ENCODE data around the gene KCNK3.

The KCNK3 gene

DNA sequence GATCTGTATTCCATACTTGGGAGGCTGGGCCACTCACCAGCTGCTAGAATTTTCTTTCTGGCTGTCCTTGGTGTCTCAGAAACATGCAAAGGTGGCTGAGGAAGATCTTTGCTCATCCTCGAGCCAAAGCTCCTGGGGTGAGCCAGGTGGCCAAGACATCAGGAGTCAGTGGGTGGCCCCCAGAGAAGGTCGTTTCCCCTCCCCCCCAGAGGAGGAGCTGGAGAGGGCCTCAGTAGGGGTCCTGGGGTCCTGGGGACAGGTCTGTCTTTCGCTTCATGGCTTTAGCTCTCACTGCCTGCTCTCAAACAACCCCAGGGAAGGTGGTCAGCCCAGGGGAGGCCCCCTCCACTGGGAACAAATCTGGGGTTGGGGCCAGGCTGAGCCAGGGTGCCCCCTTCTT is 13.6 kb downstream of the KCNK3 start:
- Histone ChIP-seq H3K4me3 (ENCODE audit: low read depth, low read length) (no peak overlapping the region), H3K27me3 (ENCODE audit: insufficient read depth, low read length) (no peaks in the 10 kb centered on the region), H2AFZ (ENCODE audit: low read length, unreplicated experiment) (no peak overlapping the region), H3K27ac (ENCODE audit: low read depth, low read length) (no peak overlapping the region), H3K36me3 (ENCODE audit: insufficient read depth, low read length) (no peaks in the 10 kb centered on the region), H3K4me1 (ENCODE audit: control insufficient read depth, insufficient read depth, low read length, unreplicated experiment) (peaks cover 16% of the 10 kb centered on the region), H3K79me2 (ENCODE audit: control insufficient read depth, insufficient read depth, low read length, unreplicated experiment) (no peaks in the 10 kb centered on the region)

DNA sequence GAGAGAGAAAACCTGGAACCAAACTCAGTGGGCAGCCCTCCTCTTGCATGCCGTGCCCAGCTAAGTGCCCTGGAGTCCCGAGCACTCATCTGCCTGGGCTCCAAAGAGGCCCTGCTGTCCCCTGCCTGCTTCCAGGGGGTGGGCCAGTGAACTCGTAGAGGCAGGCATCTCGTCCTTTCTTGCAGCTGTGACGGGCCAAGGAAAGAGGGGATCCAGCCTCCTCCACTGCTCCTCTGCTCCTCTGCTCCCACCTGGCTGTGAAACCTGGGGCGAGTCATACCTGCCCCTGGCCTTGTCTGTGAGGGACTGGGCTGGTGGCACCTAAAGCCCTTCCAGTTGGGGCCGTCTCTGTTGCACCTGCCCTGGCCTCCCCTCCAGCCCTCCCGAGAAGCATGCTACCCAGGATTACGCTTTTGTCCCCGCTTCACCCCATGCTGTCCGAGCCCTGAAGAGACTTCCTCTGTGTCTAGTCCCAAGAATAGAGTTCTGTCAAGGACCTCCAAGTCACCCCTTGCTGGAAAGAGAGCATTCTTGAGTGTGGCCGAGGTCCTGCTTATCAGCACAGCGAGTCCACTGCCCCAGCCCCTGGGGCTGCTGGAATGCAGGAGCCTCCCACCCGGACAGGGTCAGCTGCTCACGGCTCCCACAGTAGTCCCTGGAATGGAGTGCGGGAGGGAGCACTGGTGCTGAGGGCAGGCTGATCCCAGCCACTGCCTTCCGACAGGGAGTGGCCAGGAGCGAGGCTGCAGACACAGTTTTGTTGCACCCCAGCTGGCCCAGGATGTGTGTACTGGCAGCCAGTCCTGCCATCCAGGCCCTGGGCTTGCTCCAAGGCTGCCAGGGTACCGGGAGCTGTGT is 14.3 kb downstream of the KCNK3 start:
- Histone ChIP-seq H3K4me3 (ENCODE audit: low read depth, low read length) (no peak overlapping the region), H2AFZ (ENCODE audit: low read length, unreplicated experiment) (no peak overlapping the region), H3K4me1 (ENCODE audit: control insufficient read depth, insufficient read depth, low read length, unreplicated experiment) (peaks cover 16% of the 10 kb centered on the region), H3K79me2 (ENCODE audit: control insufficient read depth, insufficient read depth, low read length, unreplicated experiment) (no peaks in the 10 kb centered on the region), H3K27ac (ENCODE audit: low read depth, low read length) (no peak overlapping the region), H3K36me3 (ENCODE audit: insufficient read depth, low read length) (no peaks in the 10 kb centered on the region), H3K27me3 (ENCODE audit: insufficient read depth, low read length) (no peaks in the 10 kb centered on the region)

DNA sequence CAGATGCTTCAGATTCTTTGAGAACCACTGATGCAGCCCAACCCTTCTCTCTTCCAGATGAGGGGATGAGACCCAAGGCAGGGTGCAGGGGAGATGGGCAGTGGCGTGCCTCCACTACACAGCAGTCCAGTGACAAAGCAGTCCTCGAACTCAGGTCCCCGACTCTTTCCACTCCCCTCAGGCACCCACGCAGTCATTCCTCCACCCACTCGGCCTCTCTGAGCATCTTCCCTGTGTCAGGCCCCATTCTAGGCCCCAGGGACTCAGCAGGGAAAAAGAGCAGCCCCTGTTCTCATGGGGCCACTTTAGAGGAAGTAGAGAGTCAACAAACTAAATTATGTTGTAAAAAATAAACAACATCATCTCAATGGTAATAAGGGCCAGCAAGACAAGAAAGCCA is 15.2 kb downstream of the KCNK3 start:
- no peaks in the 10 kb centered on the region for H3K79me2 ChIP-seq (ENCODE audit: control insufficient read depth, insufficient read depth, low read length, unreplicated experiment)
- peaks cover 16% of the 10 kb centered on the region for H3K4me1 ChIP-seq (ENCODE audit: control insufficient read depth, insufficient read depth, low read length, unreplicated experiment)
- no peak overlapping the region for H3K27ac ChIP-seq (ENCODE audit: low read depth, low read length)
- no peak overlapping the region for H2AFZ ChIP-seq (ENCODE audit: low read length, unreplicated experiment)
- no peaks in the 10 kb centered on the region for H3K36me3 ChIP-seq (ENCODE audit: insufficient read depth, low read length)
- H3K27me3 ChIP-seq (ENCODE audit: insufficient read depth, low read length): no peaks in the 10 kb centered on the region
- no peak overlapping the region for H3K4me3 ChIP-seq (ENCODE audit: low read depth, low read length)

DNA sequence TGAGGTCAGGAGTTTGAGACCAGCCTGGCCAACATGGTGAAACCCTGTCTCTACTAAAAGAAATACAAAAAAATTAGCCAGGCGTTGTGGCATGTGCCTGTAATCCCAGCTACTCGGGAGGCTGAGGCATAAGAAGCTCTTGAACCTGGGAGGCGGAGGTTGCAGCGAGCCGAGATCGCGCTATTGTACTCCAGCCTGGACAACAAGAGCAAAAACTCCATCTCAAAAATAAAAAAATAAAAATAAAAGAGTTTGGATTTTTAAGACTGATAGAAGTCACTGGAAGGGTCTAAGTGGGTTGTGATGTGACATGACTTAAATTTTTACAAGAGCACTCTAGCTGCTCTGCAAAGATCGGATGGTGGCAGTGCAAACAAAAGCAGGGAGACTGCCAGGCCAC is 15.9 kb downstream of the KCNK3 start:
- no peak overlapping the region for H3K27ac ChIP-seq (ENCODE audit: low read depth, low read length)
- no peak overlapping the region for H3K4me3 ChIP-seq (ENCODE audit: low read depth, low read length)
- H3K27me3 ChIP-seq (ENCODE audit: insufficient read depth, low read length): no peaks in the 10 kb centered on the region
- H3K4me1 ChIP-seq (ENCODE audit: control insufficient read depth, insufficient read depth, low read length, unreplicated experiment): peaks cover 16% of the 10 kb centered on the region
- no peaks in the 10 kb centered on the region for H3K79me2 ChIP-seq (ENCODE audit: control insufficient read depth, insufficient read depth, low read length, unreplicated experiment)
- no peaks in the 10 kb centered on the region for H3K36me3 ChIP-seq (ENCODE audit: insufficient read depth, low read length)
- no peak overlapping the region for H2AFZ ChIP-seq (ENCODE audit: low read length, unreplicated experiment)

DNA sequence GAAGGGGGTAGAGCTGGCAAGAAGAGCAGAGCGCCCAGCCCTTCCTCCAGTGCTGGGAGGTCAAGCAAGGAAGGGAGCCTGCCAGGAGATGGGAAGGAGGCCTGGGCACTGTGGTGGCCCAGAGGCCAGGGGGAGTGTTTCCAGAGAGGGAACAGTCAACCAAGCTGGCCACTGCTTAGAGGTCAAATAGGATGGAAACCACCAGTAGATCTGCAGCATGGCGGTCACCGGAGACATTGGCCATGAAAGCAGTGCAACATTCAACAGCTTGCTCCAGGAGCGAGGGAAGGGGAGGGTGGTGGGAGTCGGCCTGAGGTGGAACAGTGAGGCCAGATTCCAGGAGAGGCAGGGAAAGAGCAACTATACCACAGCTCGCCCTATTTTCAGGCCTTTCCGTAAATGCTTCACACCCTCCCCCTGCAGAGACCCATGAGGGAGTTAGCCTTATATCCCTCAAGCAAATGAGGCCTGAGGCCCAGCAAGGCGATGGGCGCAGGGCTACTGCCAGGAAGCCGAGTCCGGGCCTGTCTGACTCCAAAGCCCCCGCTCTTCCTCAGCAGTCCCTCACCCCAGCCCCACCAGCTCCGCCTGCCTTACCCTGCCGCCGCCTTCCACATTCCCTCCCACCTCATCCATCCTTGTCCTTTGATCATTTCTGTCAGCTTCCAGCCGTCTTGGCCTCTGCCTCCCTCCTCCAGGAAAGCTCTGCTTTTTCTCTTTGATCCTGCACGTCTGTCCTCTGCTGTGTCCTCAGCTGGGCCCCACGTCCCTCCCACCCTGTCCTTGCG is 17.0 kb downstream of the KCNK3 start:
- Histone ChIP-seq H3K36me3 (ENCODE audit: insufficient read depth, low read length) (no peaks in the 10 kb centered on the region), H3K79me2 (ENCODE audit: control insufficient read depth, insufficient read depth, low read length, unreplicated experiment) (no peaks in the 10 kb centered on the region), H3K27ac (ENCODE audit: low read depth, low read length) (no peak overlapping the region), H3K27me3 (ENCODE audit: insufficient read depth, low read length) (no peaks in the 10 kb centered on the region), H3K4me3 (ENCODE audit: low read depth, low read length) (no peak overlapping the region), H3K4me1 (ENCODE audit: control insufficient read depth, insufficient read depth, low read length, unreplicated experiment) (peaks cover 6% of the 10 kb centered on the region), H2AFZ (ENCODE audit: low read length, unreplicated experiment) (no peak overlapping the region)

DNA sequence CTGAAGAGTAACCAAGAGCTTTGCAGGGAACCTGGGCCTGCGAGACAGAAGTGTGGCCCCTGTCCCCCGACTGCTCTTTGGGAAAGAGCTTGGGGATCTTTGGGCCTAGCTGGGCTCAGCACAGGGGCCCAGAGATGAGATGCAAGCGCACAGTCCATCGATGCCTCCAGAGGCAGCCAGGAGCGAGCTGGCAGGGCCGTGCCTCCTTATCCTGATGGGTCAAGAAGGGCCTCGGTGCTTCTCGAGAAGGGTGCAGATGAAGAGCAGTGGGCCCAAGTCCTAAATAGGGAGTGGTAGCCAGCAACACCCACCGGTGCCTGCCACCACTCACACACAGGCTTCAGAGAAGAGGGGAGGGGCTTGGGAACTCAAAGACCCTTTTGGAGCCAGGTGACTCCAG is 17.6 kb downstream of the KCNK3 start:
- H3K4me3 ChIP-seq (ENCODE audit: low read depth, low read length): no peak overlapping the region
- H3K79me2 ChIP-seq (ENCODE audit: control insufficient read depth, insufficient read depth, low read length, unreplicated experiment): no peaks in the 10 kb centered on the region
- no peaks in the 10 kb centered on the region for H3K4me1 ChIP-seq (ENCODE audit: control insufficient read depth, insufficient read depth, low read length, unreplicated experiment)
- no peak overlapping the region for H2AFZ ChIP-seq (ENCODE audit: low read length, unreplicated experiment)
- H3K27ac ChIP-seq (ENCODE audit: low read depth, low read length): no peak overlapping the region
- H3K36me3 ChIP-seq (ENCODE audit: insufficient read depth, low read length): no peaks in the 10 kb centered on the region
- H3K27me3 ChIP-seq (ENCODE audit: insufficient read depth, low read length): no peaks in the 10 kb centered on the region

DNA sequence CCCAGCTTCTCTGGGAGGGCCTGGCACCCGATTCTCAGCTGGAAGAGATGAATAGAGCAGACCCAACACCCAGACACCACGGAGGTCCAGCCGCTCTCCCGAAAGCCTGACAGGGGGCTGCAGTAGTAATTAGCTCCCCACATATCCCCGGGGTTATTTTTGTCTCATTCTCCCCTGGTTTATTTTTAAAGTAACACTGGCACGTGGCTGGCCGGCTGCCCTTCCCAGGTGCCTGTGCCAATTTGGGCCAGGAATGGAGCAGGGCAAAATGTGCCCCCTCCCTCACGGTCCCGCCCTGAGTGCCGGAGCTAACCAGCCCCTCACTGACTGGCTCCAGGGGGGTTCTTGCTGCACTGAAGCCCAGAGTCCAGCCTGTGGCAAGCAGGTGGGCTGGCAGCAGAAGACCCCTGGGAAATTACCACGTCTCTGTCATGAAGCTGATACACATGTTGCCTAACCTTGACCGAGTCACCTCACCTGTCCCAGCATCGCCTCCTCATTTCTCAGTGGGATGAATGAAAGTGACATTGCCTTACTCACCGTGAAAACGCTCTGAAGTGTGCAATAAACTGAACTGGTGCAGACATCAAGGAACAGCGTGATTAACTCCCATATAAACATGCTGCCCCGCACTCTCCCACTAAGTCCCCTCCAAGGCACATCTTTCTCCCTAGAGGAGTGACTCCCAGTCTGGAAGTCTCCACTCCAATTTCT is 18.4 kb downstream of the KCNK3 start:
- no peaks in the 10 kb centered on the region for H3K27me3 ChIP-seq (ENCODE audit: insufficient read depth, low read length)
- no peak overlapping the region for H3K4me3 ChIP-seq (ENCODE audit: low read depth, low read length)
- H3K27ac ChIP-seq (ENCODE audit: low read depth, low read length): no peak overlapping the region
- H3K4me1 ChIP-seq (ENCODE audit: control insufficient read depth, insufficient read depth, low read length, unreplicated experiment): no peaks in the 10 kb centered on the region
- no peaks in the 10 kb centered on the region for H3K79me2 ChIP-seq (ENCODE audit: control insufficient read depth, insufficient read depth, low read length, unreplicated experiment)
- H3K36me3 ChIP-seq (ENCODE audit: insufficient read depth, low read length): no peaks in the 10 kb centered on the region
- no peak overlapping the region for H2AFZ ChIP-seq (ENCODE audit: low read length, unreplicated experiment)

DNA sequence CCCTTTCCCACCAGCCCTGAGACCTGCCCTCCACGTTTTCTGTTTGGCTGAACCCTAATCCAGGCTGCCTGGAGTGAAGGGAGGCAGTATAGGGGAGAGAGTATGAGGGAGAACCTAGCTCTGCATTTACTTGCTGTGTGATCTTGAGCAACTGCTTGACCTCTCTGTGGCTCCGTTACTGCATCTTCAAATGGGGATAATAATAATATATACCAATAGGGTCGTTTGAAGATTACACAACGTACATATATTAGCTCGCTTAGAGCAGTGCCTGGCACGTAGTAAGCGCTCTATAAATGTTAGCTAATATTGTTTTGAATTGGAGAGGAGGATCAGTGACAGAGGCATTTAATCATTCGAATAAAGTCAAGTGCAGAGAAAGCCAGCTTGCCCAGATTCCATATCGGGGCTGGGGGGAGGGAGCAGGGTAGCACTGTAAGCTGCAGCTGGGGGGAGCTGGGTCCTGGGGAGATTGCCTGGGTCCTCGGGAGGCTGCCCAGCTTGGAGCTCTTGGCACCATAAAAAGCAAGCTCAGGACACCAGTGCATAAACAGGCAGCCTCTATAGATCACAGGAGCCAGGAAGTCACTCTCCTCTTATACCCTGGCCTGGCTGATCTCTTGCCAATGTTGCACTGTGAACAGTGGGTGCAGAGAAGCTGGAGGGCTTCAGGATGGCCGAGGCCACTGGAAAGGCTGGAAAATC is 19.1 kb downstream of the KCNK3 start:
- no peaks in the 10 kb centered on the region for H3K36me3 ChIP-seq (ENCODE audit: insufficient read depth, low read length)
- H3K27ac ChIP-seq (ENCODE audit: low read depth, low read length): no peak overlapping the region
- no peaks in the 10 kb centered on the region for H3K27me3 ChIP-seq (ENCODE audit: insufficient read depth, low read length)
- H2AFZ ChIP-seq (ENCODE audit: low read length, unreplicated experiment): no peak overlapping the region
- no peak overlapping the region for H3K4me3 ChIP-seq (ENCODE audit: low read depth, low read length)
- no peaks in the 10 kb centered on the region for H3K79me2 ChIP-seq (ENCODE audit: control insufficient read depth, insufficient read depth, low read length, unreplicated experiment)
- no peaks in the 10 kb centered on the region for H3K4me1 ChIP-seq (ENCODE audit: control insufficient read depth, insufficient read depth, low read length, unreplicated experiment)

DNA sequence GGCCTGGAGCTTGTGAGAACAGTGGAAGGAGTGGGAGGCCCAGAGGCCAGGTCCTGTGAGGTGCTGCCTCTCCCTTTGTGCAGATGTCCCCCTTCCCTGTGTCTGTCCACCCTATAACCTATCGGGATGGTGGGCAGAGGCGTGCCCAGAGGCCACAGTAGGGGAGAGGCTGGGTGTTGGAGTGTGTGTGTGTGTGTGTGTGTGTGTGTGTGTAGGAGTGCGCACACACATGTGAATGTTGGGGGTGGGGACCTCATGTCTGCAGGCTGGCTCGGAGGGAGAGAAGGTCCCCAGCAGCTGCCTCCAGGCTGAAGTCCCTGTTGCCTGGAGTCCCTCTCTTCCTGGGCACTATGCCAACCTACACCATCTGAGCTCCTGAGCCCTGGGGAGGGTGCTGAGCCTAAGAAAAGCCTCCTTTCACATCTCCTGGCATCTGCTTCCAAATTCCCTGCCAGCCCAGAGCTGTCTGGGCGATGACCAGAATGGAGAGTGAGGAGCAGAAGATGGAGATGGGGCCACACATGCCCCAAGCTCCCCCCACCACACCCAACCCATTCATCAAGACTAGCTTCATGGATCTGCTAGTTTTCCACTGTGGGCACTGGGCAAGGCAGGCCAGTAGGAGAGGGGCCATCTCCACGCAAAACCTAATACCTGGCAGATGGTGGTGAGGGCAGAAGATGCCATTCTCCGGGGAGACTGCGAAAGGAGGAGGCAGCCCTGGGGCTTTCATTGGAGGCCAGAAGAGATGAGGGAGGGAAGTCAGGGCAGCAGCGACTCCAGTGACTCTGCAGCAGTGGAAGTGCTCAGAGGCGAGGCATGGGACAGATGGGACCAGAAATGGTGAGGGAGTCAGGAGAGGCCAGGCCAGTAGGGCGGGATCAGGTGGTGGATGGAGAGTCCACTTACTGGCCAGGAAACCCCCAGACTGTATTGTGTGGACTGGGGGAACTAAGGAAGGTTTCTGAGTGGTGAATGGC is 20.3 kb downstream of the KCNK3 start:
- Histone ChIP-seq H3K4me1 (ENCODE audit: control insufficient read depth, insufficient read depth, low read length, unreplicated experiment) (no peaks in the 10 kb centered on the region), H3K4me3 (ENCODE audit: low read depth, low read length) (no peak overlapping the region), H3K36me3 (ENCODE audit: insufficient read depth, low read length) (no peaks in the 10 kb centered on the region), H3K27me3 (ENCODE audit: insufficient read depth, low read length) (no peaks in the 10 kb centered on the region), H2AFZ (ENCODE audit: low read length, unreplicated experiment) (no peak overlapping the region), H3K27ac (ENCODE audit: low read depth, low read length) (no peak overlapping the region), H3K79me2 (ENCODE audit: control insufficient read depth, insufficient read depth, low read length, unreplicated experiment) (no peaks in the 10 kb centered on the region)

Data from ACC112 (cell line).